ENCODE results near the gene CLVS2.

Gene CLVS2

GRCh38 chr6:122995921-122996793, at the start of gene CLVS2:
TSS of gene CLVS2 (plus strand) at chr6:122996235. CDS start at chr6:122997778, 1,543 bp downstream.
- no peaks in the 10 kb centered on the region for H3K9me3 ChIP-seq (ENCODE audit: control insufficient read depth, low read length)
- H3K36me3 ChIP-seq (ENCODE audit: control insufficient read depth, insufficient read depth, low read length): no peaks in the 10 kb centered on the region
- peak within 1 kb of the TSS; percentile 66 for H3K4me2 ChIP-seq (ENCODE audit: low read length)
- H3K79me2 ChIP-seq: no peaks in the 10 kb centered on the region
- no peak for TF ChIP-seq CTCF (IDR thresholded peaks at IDR 0.05)
- H3K27me3 ChIP-seq (ENCODE audit: control insufficient read depth, insufficient read depth, low read length): no peaks in the 10 kb centered on the region
- no peak within 1 kb of the TSS for H3K27ac ChIP-seq
- peak within 1 kb of the TSS; percentile 25 for H2AFZ ChIP-seq
- H3K9ac ChIP-seq: no peak within 1 kb of the TSS
- peak within 1 kb of the TSS; percentile 31 for H3K4me3 ChIP-seq (ENCODE audit: low read depth, low read length)
- peaks cover 2% of the 10 kb centered on the region for H3K4me1 ChIP-seq

GRCh38 chr6:122947355-122947754, 48.7 kb upstream of the CLVS2 start:
- Histone ChIP-seq H3K4me3 (ENCODE audit: low read depth, low read length) (no peak overlapping the region), H3K9ac (no peak overlapping the region), H2AFZ (no peak overlapping the region), H3K79me2 (no peaks in the 10 kb centered on the region), H3K27me3 (ENCODE audit: control insufficient read depth, insufficient read depth, low read length) (no peaks in the 10 kb centered on the region), H3K4me1 (no peaks in the 10 kb centered on the region), H3K4me2 (ENCODE audit: low read length) (no peak overlapping the region), H3K36me3 (ENCODE audit: control insufficient read depth, insufficient read depth, low read length) (no peaks in the 10 kb centered on the region), H3K27ac (no peak overlapping the region), H3K9me3 (ENCODE audit: control insufficient read depth, low read length) (no peaks in the 10 kb centered on the region)
- TF ChIP-seq CTCF (IDR thresholded peaks at IDR 0.05): no peak

- Histone ChIP-seq H3K36me3 (ENCODE audit: control insufficient read depth, insufficient read depth, low read length) (no peaks in the 10 kb centered on the region), H3K27ac (no peak overlapping the region), H2AFZ (no peak overlapping the region), H3K79me2 (no peaks in the 10 kb centered on the region), H3K9me3 (ENCODE audit: control insufficient read depth, low read length) (no peaks in the 10 kb centered on the region), H3K4me2 (ENCODE audit: low read length) (no peak overlapping the region), H3K4me3 (ENCODE audit: low read depth, low read length) (no peak overlapping the region), H3K4me1 (no peaks in the 10 kb centered on the region), H3K9ac (no peak overlapping the region), H3K27me3 (ENCODE audit: control insufficient read depth, insufficient read depth, low read length) (no peaks in the 10 kb centered on the region)
- TF ChIP-seq CTCF (IDR thresholded peaks at IDR 0.05): no peak
Measured at GRCh38 chr6:122953766-122954165, 42.3 kb upstream of the CLVS2 start.

- no peak overlapping the region for H3K9ac ChIP-seq
- H3K4me2 ChIP-seq (ENCODE audit: low read length): no peak overlapping the region
- H3K36me3 ChIP-seq (ENCODE audit: control insufficient read depth, insufficient read depth, low read length): no peaks in the 10 kb centered on the region
- no peak overlapping the region for H3K27ac ChIP-seq
- no peak overlapping the region for H2AFZ ChIP-seq
- H3K79me2 ChIP-seq: no peaks in the 10 kb centered on the region
- no peaks in the 10 kb centered on the region for H3K4me1 ChIP-seq
- no peak for TF ChIP-seq CTCF (IDR thresholded peaks at IDR 0.05)
- H3K9me3 ChIP-seq (ENCODE audit: control insufficient read depth, low read length): no peaks in the 10 kb centered on the region
- H3K27me3 ChIP-seq (ENCODE audit: control insufficient read depth, insufficient read depth, low read length): no peaks in the 10 kb centered on the region
- H3K4me3 ChIP-seq (ENCODE audit: low read depth, low read length): no peak overlapping the region
Measured at GRCh38 chr6:122956376-122956775, 39.7 kb upstream of the CLVS2 start.

All from parathyroid adenoma (tissue), 2 donors.